Thyroid gland (tissue), 4 donors: ENCODE results near the gene C17orf78. TPM values are rescaled to one million over a fixed set of nuclear protein-coding genes. Genes with fewer than 3 reads are reported as not detected.
"Not testable (repeated sequence)": the region's sequence is repeated elsewhere in the genome, so short reads cannot be mapped to it uniquely, and the experiment has no call there.

Source experiments
- DNase-seq, 2 donors: peaks; one replicate each; pipeline ENCODE4 v3.0.0-alpha.2; 2019
- H3K27ac ChIP-seq, 3 donors: fragments of 200-600 bp; sonication (generic); 1 replicate in 2 of 3; 2 replicates in 1 of 3; pipeline ENCODE4 v1.5.1; 2016 to 2019; ENCODE audit warnings: mild to moderate bottlenecking in 1 of 3, moderate library complexity in 1 of 3
- H3K27me3 ChIP-seq: fragments of 200-600 bp; sonication (generic); one replicate; pipeline ENCODE4 v1.5.1; 2019
- H3K36me3 ChIP-seq, 2 donors: fragments of 200-600 bp; sonication (generic); one replicate each; pipeline ENCODE4 v1.5.1; 2016 to 2019
- H3K4me1 ChIP-seq, 2 donors: fragments of 200-600 bp; sonication (generic); one replicate each; pipeline ENCODE4 v1.5.1; 2017 to 2019
- H3K4me3 ChIP-seq, 3 donors: fragments of 200-600 bp; sonication (generic); replicated peaks in 1 of 3; 1 replicate in 2 of 3; 2 replicates in 1 of 3; pipeline ENCODE4 v1.5.1; 2016; ENCODE audit warnings: mild to moderate bottlenecking in 1 of 3
- H3K9me3 ChIP-seq: fragments of 200-600 bp; sonication (generic); one replicate; pipeline ENCODE4 v1.5.1; 2017
- CTCF ChIP-seq, 6 experiments: fragments of 200-600 bp in 3 of 6; fragments of 450-650 bp in 3 of 6; sonication (generic) in 3 of 6; IDR thresholded peaks; one replicate each; pipeline ENCODE4 v1.5.1; 2016 to 2019; ENCODE audit warnings: antibody characterized with exemption in 6 of 6, mild to moderate bottlenecking in 2 of 6, inconsistent platforms in 1 of 6, moderate library complexity in 1 of 6
- POLR2A ChIP-seq, 2 donors: fragments of 450-650 bp; IDR thresholded peaks; one replicate each; pipeline ENCODE4 v1.6.1; 2017; ENCODE audit warnings: antibody characterized with exemption in 2 of 2, mild to moderate bottlenecking in 2 of 2, moderate library complexity in 1 of 2
- WGBS, 2 donors: methylation state at CpG; one replicate each; pipeline ENCODE4 v1.1.5; 2017; 5-methylcytosine and 5-hydroxymethylcytosine counted together
- intact Hi-C: fragments of 100-400 bp; cut with DNase I; formaldehyde crosslinking; loops from one replicate; pipeline ENCODE4 v1.15.1; 2023
- total RNA-seq, 4 donors: library from RNA; depleted of rRNA; stranded (reverse); fragments of >200 nt; gene quantifications; one replicate each; pipeline ENCODE4 v1.2.3, GENCODE V29; 2016

Gene C17orf78
- total RNA-seq, 4 donors from 2014 or later, result not detected

- TF ChIP-seq CTCF (IDR thresholded peaks at IDR 0.05), result peak in 1 of 6 experiments; percentile 25
- peak; percentile 14 to 63 for TF ChIP-seq POLR2A (IDR thresholded peaks at IDR 0.05)
- H3K9me3 ChIP-seq, result no peaks in the 10 kb centered on the region
- WGBS, 2 donors, result 0 to 1% methylated on average over 7 to 15 of the region's 98 CpGs
- H3K27ac ChIP-seq, result peak within 1 kb of the TSS; percentile 81 to 91 (median 87)
- no peaks in the 10 kb centered on the region for H3K27me3 ChIP-seq
- peaks cover 13 to 22% of the 10 kb centered on the region in 2 donors for H3K4me1 ChIP-seq
- intact Hi-C loops, result loop anchor here (5.0 kb wide), 1 partner anchor 80 kb away; the partner anchor contains the start of gene DUSP14
- peak within 1 kb of the TSS; percentile 61 to 73 (median 64) for H3K4me3 ChIP-seq
- DNase-seq, result peak; percentile 80 to 82
- peaks cover 3 to 8% of the 10 kb centered on the region in 2 donors for H3K36me3 ChIP-seq
Observed at GRCh38 chr17:37406635-37407461, 31.1 kb downstream of the C17orf78 start, which contains the start of the genes ACACA and TADA2A. Gene ACACA (minus strand): TSS chr17:37406836. CDS start chr17:37406299, 537 bp downstream. Gene TADA2A (plus strand): TSS chr17:37406886. CDS start chr17:37411366, 4,480 bp downstream.

GRCh38 chr17:37408145-37408479, 32.3 kb downstream of the C17orf78 start:
- DNase-seq, H3K27me3 ChIP-seq, H3K9me3 ChIP-seq, H3K4me3 ChIP-seq: not testable (repeated sequence)
- Histone ChIP-seq H3K27ac (peak overlapping the region in 1 of 3 donors; percentile 3), H3K4me1 (peaks cover 13 to 22% of the 10 kb centered on the region in 2 donors), H3K36me3 (peaks cover 11 to 15% of the 10 kb centered on the region in 2 donors)
- 94 to 95% methylated on average over 13 of the region's 13 CpGs for WGBS, 2 donors
- intact Hi-C loops, result loop anchor here (5.0 kb wide), 1 partner anchor 79 kb away; the partner anchor contains the start of gene DUSP14

- H3K4me1 ChIP-seq, result peaks cover 13 to 17% of the 10 kb centered on the region in 2 donors
- DNase-seq, result no peak
Observed at GRCh38 chr17:37410357-37410756, 34.6 kb downstream of the C17orf78 start.

GRCh38 chr17:37413875-37414519, 38.2 kb downstream of the C17orf78 start:
- intact Hi-C loops, result no loop called here
- H3K27ac ChIP-seq, result no peak overlapping the region
- 95 to 96% methylated on average over 7 of the region's 7 CpGs for WGBS, 2 donors
- no peak overlapping the region for H3K4me3 ChIP-seq
- H3K27me3 ChIP-seq, result no peaks in the 10 kb centered on the region
- no peaks in the 10 kb centered on the region for H3K4me1 ChIP-seq
- TF ChIP-seq POLR2A (IDR thresholded peaks at IDR 0.05), result no peak
- H3K9me3 ChIP-seq, result no peaks in the 10 kb centered on the region
- DNase-seq, result no peak
- peaks cover 22 to 28% of the 10 kb centered on the region in 2 donors for H3K36me3 ChIP-seq

More at GRCh38 chr17:37410357-37410756, 34.6 kb downstream of the C17orf78 start:
- Histone ChIP-seq H3K27ac (no peak overlapping the region), H3K4me3 (no peak overlapping the region), H3K9me3 (no peaks in the 10 kb centered on the region), H3K36me3 (peaks cover 22% of the 10 kb centered on the region in 2 donors), H3K27me3 (no peaks in the 10 kb centered on the region)
- intact Hi-C loops, result no loop called here
- 90 to 94% methylated on average over 3 of the region's 3 CpGs for WGBS, 2 donors
- TF ChIP-seq CTCF (IDR thresholded peaks at IDR 0.05), result no peak
- TF ChIP-seq POLR2A (IDR thresholded peaks at IDR 0.05), result no peak

GRCh38 chr17:37417852-37418251, 42.1 kb downstream of the C17orf78 start:
- 81 to 85% methylated on average over 2 of the region's 2 CpGs for WGBS, 2 donors
- Histone ChIP-seq H3K27me3 (no peaks in the 10 kb centered on the region), H3K9me3 (no peaks in the 10 kb centered on the region), H3K4me3 (no peak overlapping the region), H3K4me1 (no peaks in the 10 kb centered on the region), H3K27ac (no peak overlapping the region), H3K36me3 (peaks cover 8 to 23% of the 10 kb centered on the region in 2 donors)
- intact Hi-C loops, result no loop called here
- TF ChIP-seq CTCF (IDR thresholded peaks at IDR 0.05) (no peak), POLR2A (IDR thresholded peaks at IDR 0.05) (no peak)
- DNase-seq, result no peak
